GM12872 (cell line): ENCODE measurements around the gene SPEN.

ENCODE experiments used
- TF ChIP-seq, protein P1 (sequence below): IDR thresholded peaks from 3 replicates; pipeline ENCODE4 v1.5.1; 2011; ENCODE audit warnings: low read depth, mild to moderate bottlenecking, low read length, moderate library complexity; ENCODE audit not compliant: insufficient read depth

Gene SPEN

DNA sequence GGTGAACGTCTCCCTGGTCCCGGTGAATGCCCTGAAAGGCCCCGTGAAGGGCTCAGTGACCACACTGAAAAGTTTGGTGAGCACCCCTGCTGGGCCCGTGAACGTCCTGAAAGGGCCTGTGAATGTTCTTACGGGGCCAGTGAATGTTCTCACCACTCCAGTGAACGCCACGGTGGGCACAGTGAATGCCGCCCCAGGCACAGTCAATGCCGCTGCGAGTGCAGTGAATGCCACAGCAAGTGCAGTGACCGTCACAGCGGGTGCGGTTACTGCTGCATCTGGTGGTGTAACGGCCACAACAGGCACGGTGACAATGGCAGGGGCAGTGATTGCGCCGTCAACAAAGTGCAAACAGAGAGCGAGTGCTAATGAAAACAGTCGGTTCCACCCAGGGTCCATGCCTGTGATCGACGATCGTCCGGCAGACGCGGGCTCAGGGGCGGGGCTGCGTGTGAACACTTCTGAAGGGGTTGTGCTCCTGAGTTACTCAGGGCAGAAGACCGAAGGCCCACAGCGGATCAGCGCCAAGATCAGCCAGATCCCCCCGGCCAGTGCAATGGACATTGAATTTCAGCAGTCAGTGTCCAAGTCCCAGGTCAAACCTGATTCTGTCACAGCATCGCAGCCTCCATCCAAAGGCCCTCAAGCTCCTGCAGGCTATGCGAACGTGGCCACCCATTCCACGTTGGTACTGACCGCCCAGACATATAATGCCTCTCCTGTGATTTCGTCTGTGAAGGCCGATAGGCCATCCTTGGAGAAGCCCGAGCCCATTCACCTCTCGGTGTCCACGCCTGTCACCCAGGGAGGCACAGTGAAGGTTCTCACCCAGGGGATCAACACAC is 86.9 kb downstream of the SPEN start:
- TF ChIP-seq, protein P1, sequence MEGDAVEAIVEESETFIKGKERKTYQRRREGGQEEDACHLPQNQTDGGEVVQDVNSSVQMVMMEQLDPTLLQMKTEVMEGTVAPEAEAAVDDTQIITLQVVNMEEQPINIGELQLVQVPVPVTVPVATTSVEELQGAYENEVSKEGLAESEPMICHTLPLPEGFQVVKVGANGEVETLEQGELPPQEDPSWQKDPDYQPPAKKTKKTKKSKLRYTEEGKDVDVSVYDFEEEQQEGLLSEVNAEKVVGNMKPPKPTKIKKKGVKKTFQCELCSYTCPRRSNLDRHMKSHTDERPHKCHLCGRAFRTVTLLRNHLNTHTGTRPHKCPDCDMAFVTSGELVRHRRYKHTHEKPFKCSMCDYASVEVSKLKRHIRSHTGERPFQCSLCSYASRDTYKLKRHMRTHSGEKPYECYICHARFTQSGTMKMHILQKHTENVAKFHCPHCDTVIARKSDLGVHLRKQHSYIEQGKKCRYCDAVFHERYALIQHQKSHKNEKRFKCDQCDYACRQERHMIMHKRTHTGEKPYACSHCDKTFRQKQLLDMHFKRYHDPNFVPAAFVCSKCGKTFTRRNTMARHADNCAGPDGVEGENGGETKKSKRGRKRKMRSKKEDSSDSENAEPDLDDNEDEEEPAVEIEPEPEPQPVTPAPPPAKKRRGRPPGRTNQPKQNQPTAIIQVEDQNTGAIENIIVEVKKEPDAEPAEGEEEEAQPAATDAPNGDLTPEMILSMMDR, result no peak

DNA sequence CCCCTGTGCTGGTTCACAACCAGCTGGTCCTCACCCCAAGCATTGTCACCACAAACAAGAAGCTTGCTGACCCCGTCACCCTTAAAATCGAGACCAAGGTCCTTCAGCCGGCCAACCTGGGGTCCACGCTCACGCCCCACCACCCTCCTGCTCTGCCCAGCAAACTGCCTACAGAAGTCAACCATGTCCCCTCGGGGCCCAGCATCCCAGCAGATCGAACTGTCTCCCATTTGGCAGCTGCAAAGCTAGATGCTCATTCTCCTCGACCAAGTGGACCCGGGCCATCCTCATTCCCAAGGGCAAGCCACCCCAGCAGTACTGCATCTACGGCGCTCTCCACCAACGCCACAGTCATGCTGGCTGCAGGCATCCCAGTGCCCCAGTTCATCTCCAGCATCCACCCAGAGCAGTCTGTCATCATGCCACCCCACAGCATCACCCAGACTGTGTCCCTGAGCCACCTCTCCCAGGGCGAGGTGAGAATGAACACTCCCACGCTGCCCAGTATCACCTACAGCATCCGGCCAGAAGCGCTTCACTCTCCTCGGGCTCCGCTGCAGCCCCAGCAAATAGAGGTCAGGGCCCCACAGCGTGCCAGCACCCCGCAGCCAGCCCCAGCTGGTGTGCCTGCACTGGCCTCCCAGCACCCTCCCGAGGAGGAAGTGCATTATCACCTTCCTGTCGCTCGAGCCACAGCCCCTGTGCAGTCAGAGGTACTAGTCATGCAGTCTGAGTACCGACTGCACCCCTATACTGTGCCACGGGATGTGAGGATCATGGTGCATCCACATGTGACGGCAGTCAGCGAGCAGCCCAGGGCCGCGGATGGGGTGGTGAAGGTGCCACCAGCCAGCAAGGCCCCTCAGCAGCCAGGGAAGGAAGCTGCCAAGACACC is 87.8 kb downstream of the SPEN start:
- TF ChIP-seq, protein P1, result no peak

DNA sequence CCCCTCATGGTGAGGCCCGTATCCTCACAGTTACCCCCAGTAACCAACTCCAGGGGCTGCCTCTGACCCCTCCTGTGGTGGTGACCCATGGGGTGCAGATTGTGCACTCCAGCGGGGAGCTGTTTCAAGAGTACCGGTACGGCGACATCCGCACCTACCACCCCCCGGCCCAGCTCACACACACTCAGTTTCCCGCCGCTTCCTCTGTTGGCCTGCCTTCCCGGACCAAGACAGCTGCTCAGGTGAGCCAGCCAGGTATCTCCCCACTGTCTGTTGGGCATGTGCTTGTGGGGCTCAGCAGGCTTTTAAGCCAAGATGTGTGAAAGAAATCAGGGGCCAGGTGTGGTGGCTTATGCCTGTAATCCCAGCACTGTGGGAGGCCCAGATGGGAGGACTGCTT is 88.5 kb downstream of the SPEN start:
- TF ChIP-seq, protein P1, result no peak

DNA sequence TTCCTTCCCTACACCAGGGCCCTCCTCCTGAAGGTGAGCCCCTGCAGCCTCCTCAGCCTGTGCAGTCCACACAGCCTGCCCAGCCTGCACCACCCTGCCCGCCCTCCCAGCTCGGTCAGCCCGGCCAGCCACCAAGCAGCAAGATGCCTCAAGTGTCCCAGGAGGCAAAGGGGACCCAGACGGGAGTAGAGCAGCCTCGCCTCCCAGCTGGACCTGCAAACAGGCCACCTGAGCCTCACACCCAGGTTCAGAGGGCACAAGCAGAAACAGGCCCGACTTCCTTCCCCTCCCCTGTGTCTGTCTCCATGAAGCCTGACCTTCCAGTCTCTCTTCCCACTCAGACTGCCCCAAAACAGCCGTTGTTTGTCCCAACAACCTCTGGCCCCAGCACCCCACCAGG is 89.6 kb downstream of the SPEN start:
- TF ChIP-seq, protein P1, result no peak

DNA sequence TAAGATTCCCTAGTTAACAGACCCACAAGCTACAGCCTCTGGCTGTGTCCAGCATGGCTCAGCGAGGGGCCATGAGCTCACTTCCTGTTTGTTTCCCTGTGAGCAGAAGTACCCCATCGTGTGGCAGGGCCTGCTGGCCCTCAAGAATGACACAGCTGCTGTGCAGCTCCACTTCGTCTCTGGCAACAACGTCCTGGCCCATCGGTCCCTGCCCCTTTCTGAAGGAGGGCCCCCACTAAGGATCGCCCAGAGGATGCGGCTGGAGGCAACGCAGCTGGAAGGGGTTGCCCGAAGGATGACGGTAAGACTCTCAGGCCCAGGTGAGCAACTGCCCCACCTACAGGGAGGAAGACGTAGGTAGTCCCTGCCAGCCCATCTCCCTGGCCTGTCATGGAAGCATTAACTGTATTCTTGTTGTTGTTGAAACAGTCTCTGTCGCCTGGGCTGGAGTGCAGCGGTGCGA is 90.2 kb downstream of the SPEN start:
- TF ChIP-seq, protein P1, result 0 out of 3 replicates have a peak, but pooled peaks have one; percentile 14

DNA sequence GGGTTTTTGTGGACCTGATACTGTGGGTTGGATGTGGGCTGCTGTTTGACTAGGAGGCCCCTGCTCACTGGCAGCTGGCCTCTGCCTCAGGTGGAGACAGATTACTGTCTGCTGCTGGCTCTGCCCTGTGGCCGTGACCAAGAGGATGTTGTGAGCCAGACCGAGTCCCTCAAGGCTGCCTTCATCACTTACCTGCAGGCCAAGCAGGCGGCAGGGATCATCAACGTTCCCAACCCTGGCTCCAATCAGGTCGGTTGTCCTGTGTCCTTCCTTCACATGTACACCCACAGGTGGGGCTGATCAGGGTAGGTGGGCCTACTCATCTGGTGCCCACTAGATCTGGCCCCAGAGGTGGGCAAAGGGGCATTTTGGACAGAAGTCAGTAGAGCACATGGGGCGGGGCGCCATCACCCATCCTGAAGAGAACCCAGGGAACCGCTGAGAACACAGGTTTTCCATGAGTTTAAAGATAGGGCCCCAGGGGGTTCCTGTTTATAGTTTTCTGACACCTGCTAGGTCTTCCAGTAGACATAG is 91.2 kb downstream of the SPEN start:
- TF ChIP-seq, protein P1, result no peak
